Thyroid gland (tissue), 4 donors: ENCODE results near the gene ETV1. TPM values are rescaled to one million over a fixed set of nuclear protein-coding genes. Genes with fewer than 3 reads are reported as not detected.

Experiments
- DNase-seq, 2 donors: peaks; one replicate each; pipeline ENCODE4 v3.0.0-alpha.2; 2019
- H3K27ac ChIP-seq, 3 donors: fragments of 200-600 bp; sonication (generic); 1 replicate in 2 of 3; 2 replicates in 1 of 3; pipeline ENCODE4 v1.5.1; 2016 to 2019; ENCODE audit warnings: mild to moderate bottlenecking in 1 of 3, moderate library complexity in 1 of 3
- H3K27me3 ChIP-seq: fragments of 200-600 bp; sonication (generic); one replicate; pipeline ENCODE4 v1.5.1; 2019
- H3K36me3 ChIP-seq, 2 donors: fragments of 200-600 bp; sonication (generic); one replicate each; pipeline ENCODE4 v1.5.1; 2016 to 2019
- H3K4me1 ChIP-seq, 2 donors: fragments of 200-600 bp; sonication (generic); one replicate each; pipeline ENCODE4 v1.5.1; 2017 to 2019
- H3K4me3 ChIP-seq, 3 donors: fragments of 200-600 bp; sonication (generic); replicated peaks in 1 of 3; 1 replicate in 2 of 3; 2 replicates in 1 of 3; pipeline ENCODE4 v1.5.1; 2016; ENCODE audit warnings: mild to moderate bottlenecking in 1 of 3
- H3K9me3 ChIP-seq: fragments of 200-600 bp; sonication (generic); one replicate; pipeline ENCODE4 v1.5.1; 2017
- POLR2A ChIP-seq, 2 donors: fragments of 450-650 bp; IDR thresholded peaks; one replicate each; pipeline ENCODE4 v1.6.1; 2017; ENCODE audit warnings: antibody characterized with exemption in 2 of 2, mild to moderate bottlenecking in 2 of 2, moderate library complexity in 1 of 2
- WGBS, 2 donors: methylation state at CpG; one replicate each; pipeline ENCODE4 v1.1.5; 2017; 5-methylcytosine and 5-hydroxymethylcytosine counted together
- intact Hi-C: fragments of 100-400 bp; cut with DNase I; formaldehyde crosslinking; loops from one replicate; pipeline ENCODE4 v1.15.1; 2023
- total RNA-seq, 4 donors: library from RNA; depleted of rRNA; stranded (reverse); fragments of >200 nt; gene quantifications; one replicate each; pipeline ENCODE4 v1.2.3, GENCODE V29; 2016
- TF ChIP-seq, protein P1 (sequence below), 6 experiments: fragments of 200-600 bp in 3 of 6; fragments of 450-650 bp in 3 of 6; sonication (generic) in 3 of 6; IDR thresholded peaks; one replicate each; pipeline ENCODE4 v1.5.1; 2016 to 2019; ENCODE audit warnings: antibody characterized with exemption in 6 of 6, mild to moderate bottlenecking in 2 of 6, inconsistent platforms in 1 of 6, moderate library complexity in 1 of 6

ETV1 gene
- total RNA-seq, 4 donors from 2014 or later = 5.9 to 18.6 (median 9.4) TPM

DNA sequence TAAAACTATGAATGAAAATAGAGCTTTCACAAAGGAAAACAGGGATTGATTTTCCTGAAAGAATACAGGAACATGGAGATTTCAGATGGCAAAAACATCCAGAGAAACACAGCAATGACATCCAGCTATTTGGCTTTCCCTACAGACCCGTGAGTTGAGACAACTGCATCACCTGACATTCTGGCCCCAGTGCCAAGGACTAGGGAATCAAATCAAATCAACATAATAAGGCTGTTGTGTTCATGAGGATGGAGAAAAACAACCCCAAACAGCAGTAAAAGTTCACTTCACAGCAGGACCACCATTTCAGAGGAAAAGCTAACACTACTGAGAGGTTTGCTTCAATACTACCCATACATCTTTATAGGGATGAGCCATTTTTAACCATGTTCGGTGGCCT lies 25.5 kb downstream of the ETV1 start:
- Histone ChIP-seq H3K27ac (no peak overlapping the region), H3K4me3 (no peak overlapping the region), H3K4me1 (no peaks in the 10 kb centered on the region), H3K27me3 (no peaks in the 10 kb centered on the region), H3K9me3 (no peaks in the 10 kb centered on the region), H3K36me3 (no peaks in the 10 kb centered on the region)
- WGBS, 2 donors = 91 to 97% methylated on average over 2 of the region's 2 CpGs
- DNase-seq = no peak
- intact Hi-C loops = no loop called here
- TF ChIP-seq, protein P1, sequence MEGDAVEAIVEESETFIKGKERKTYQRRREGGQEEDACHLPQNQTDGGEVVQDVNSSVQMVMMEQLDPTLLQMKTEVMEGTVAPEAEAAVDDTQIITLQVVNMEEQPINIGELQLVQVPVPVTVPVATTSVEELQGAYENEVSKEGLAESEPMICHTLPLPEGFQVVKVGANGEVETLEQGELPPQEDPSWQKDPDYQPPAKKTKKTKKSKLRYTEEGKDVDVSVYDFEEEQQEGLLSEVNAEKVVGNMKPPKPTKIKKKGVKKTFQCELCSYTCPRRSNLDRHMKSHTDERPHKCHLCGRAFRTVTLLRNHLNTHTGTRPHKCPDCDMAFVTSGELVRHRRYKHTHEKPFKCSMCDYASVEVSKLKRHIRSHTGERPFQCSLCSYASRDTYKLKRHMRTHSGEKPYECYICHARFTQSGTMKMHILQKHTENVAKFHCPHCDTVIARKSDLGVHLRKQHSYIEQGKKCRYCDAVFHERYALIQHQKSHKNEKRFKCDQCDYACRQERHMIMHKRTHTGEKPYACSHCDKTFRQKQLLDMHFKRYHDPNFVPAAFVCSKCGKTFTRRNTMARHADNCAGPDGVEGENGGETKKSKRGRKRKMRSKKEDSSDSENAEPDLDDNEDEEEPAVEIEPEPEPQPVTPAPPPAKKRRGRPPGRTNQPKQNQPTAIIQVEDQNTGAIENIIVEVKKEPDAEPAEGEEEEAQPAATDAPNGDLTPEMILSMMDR (IDR thresholded peaks at IDR 0.05) = no peak
- TF ChIP-seq POLR2A (IDR thresholded peaks at IDR 0.05) = no peak

DNA sequence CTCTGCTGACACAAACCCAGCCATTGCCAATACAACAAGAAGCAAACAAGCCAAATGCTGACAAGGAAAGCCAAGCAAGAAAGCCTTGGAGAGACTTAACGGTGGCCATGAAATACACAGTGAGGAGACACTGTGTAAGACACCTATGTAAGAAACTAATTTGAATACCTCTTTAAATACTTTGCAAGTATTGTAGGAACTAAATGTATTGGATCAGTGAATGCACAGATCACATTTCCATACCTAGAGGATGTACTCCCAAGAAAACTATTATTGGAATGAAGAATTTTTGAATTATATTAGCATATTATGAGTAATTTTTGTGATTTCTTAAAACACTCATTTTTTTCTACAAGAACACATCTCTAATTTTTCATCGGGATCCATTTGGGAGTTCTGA lies 34.0 kb downstream of the ETV1 start:
- 85 to 86% methylated on average over 2 of the region's 2 CpGs for WGBS, 2 donors
- no peaks in the 10 kb centered on the region for H3K27me3 ChIP-seq
- no peaks in the 10 kb centered on the region for H3K36me3 ChIP-seq
- H3K4me3 ChIP-seq = no peak overlapping the region
- H3K27ac ChIP-seq = no peak overlapping the region
- TF ChIP-seq, protein P1 (IDR thresholded peaks at IDR 0.05) = no peak
- no peak for TF ChIP-seq POLR2A (IDR thresholded peaks at IDR 0.05)
- no peaks in the 10 kb centered on the region for H3K4me1 ChIP-seq
- no peaks in the 10 kb centered on the region for H3K9me3 ChIP-seq
- intact Hi-C loops = no loop called here
- DNase-seq = no peak

DNA sequence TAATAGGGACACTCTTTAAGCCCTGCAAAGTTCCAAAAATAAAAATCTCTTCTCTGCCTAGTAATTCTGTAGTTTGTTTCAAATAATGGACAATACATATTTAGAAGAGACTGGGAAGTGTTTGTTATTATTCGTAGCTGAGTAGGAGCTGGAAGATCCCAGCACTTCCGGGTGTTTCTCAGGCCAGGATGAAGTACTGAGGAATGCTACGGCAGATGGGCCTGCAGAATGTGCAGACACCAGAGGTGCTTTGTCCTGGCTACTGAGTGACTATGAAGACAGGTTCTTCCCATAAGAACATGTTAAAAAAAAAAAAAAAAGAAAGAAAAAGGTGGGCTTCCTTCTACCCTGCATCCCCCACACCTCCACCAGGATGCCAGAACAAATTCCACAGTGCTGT lies 36.1 kb downstream of the ETV1 start:
- no peaks in the 10 kb centered on the region for H3K27me3 ChIP-seq
- DNase-seq = no peak

DNA sequence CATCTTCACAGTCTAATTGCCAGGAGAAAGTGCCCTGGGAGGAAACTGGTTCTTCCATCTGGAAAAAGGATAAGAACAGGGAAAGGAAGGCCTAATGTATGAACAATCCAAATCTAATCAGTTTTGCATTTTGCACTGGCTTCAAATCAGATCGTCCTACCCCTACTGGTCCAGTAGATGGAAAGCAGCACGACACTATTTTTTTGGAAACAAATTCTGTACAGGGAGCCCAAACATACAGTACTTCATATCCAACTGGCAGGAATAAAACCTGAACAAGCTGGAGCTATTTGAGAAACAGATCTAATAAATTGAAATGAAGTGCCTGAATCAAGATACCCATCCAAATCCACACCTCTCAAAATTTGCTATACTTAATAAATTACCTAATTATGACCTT lies 36.5 kb downstream of the ETV1 start:
- Histone ChIP-seq H3K9me3 (no peaks in the 10 kb centered on the region), H3K27me3 (no peaks in the 10 kb centered on the region), H3K4me3 (no peak overlapping the region), H3K36me3 (no peaks in the 10 kb centered on the region), H3K27ac (no peak overlapping the region), H3K4me1 (peaks cover 0 to 2% of the 10 kb centered on the region in 2 donors)
- DNase-seq = no peak
- TF ChIP-seq, protein P1 (IDR thresholded peaks at IDR 0.05) = no peak
- TF ChIP-seq POLR2A (IDR thresholded peaks at IDR 0.05) = no peak
- WGBS, 2 donors = 73 to 84% methylated on average over 2 of the region's 2 CpGs
- intact Hi-C loops = no loop called here

More for the DNA sequence above, 36.1 kb downstream of the ETV1 start:
- TF ChIP-seq POLR2A (IDR thresholded peaks at IDR 0.05) = no peak
- TF ChIP-seq, protein P1 (IDR thresholded peaks at IDR 0.05) = no peak
- Histone ChIP-seq H3K4me1 (peaks cover 0 to 2% of the 10 kb centered on the region in 2 donors), H3K9me3 (no peaks in the 10 kb centered on the region), H3K36me3 (no peaks in the 10 kb centered on the region), H3K27ac (no peak overlapping the region), H3K4me3 (no peak overlapping the region)
- 75 to 83% methylated on average over 3 of the region's 3 CpGs for WGBS, 2 donors
- intact Hi-C loops = no loop called here

DNA sequence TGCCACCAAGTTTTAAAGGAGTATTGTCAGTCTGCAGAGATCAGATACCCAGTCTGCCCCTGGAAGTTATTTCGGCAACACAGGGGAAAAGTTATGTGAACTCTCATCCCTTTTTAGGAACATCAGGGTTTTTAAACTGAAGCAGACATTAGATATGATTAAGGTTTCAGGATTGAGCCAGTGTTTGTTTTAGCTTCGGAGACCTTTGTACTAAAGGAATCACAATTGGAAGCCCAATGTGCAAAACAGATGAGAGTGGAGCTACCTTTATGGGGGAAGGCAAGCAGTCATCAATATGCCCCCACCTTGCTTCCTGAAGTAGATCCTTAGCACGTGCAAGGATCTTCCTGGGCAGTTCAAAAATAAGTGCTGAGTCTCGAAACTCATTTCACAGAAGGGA lies 39.5 kb downstream of the ETV1 start:
- Histone ChIP-seq H3K27me3 (no peaks in the 10 kb centered on the region), H3K27ac (no peak overlapping the region), H3K4me1 (peaks cover 9 to 19% of the 10 kb centered on the region in 2 donors), H3K9me3 (no peaks in the 10 kb centered on the region), H3K36me3 (no peaks in the 10 kb centered on the region), H3K4me3 (no peak overlapping the region)
- intact Hi-C loops = no loop called here
- 72 to 81% methylated on average over 4 of the region's 4 CpGs for WGBS, 2 donors
- no peak for TF ChIP-seq POLR2A (IDR thresholded peaks at IDR 0.05)
- TF ChIP-seq, protein P1 (IDR thresholded peaks at IDR 0.05) = no peak
- no peak for DNase-seq
